Hepatocyte (in vitro differentiated cells): ENCODE data around the gene NKD1. TPM values are rescaled to one million over a fixed set of nuclear protein-coding genes. Genes with fewer than 3 reads are reported as not detected.

Experiments
- DNase-seq: peaks from one replicate; pipeline ENCODE4 v3.0.0-alpha.2; 2016; ENCODE audit warnings: low spot score
- H2AFZ ChIP-seq: fragments of 200-600 bp; sonication (generic); 2 replicates; pipeline ENCODE4 v1.6.0; 2016; ENCODE audit warnings: antibody characterized with exemption, mild to moderate bottlenecking
- H3K27ac ChIP-seq: fragments of 200-600 bp; sonication (generic); 2 replicates; pipeline ENCODE4 v1.5.1; 2016; ENCODE audit warnings: mild to moderate bottlenecking
- H3K27me3 ChIP-seq: fragments of 200-600 bp; sonication (generic); 2 replicates; pipeline ENCODE4 v1.6.1; 2016
- H3K36me3 ChIP-seq: fragments of 200-600 bp; sonication (generic); replicated peaks from 2 replicates; pipeline ENCODE4 v1.5.1; 2016; ENCODE audit warnings: low read depth; ENCODE audit not compliant: insufficient read depth
- H3K4me1 ChIP-seq: fragments of 200-600 bp; sonication (generic); 2 replicates; pipeline ENCODE4 v1.5.1; 2016; ENCODE audit warnings: mild to moderate bottlenecking, moderate library complexity; ENCODE audit not compliant: insufficient read depth
- H3K4me2 ChIP-seq: fragments of 200-600 bp; sonication (generic); 2 replicates; pipeline ENCODE4 v1.6.0; 2016
- H3K4me3 ChIP-seq: fragments of 200-600 bp; sonication (generic); 2 replicates; pipeline ENCODE4 v1.5.1; 2016; ENCODE audit warnings: mild to moderate bottlenecking
- H3K79me2 ChIP-seq: fragments of 200-600 bp; sonication (generic); 2 replicates; pipeline ENCODE4 v1.6.0; 2017; ENCODE audit warnings: mild to moderate bottlenecking
- H3K9me2 ChIP-seq: fragments of 200-600 bp; sonication (generic); replicated peaks from 2 replicates; pipeline ENCODE4 v1.6.0; 2017; ENCODE audit warnings: mild to moderate bottlenecking; ENCODE audit not compliant: insufficient read depth
- H3K9me3 ChIP-seq: fragments of 200-600 bp; sonication (generic); 2 replicates; pipeline ENCODE4 v1.5.1; 2016; ENCODE audit warnings: low read depth, mild to moderate bottlenecking
- H4K20me1 ChIP-seq: fragments of 200-600 bp; sonication (generic); 2 replicates; pipeline ENCODE4 v1.6.0; 2016; ENCODE audit warnings: mild to moderate bottlenecking; ENCODE audit not compliant: insufficient read depth, poor library complexity, severe bottlenecking
- EZH2 ChIP-seq: fragments of 200-600 bp; sonication (generic); IDR thresholded peaks from 2 replicates; pipeline ENCODE4 v1.6.1; 2016; ENCODE audit warnings: antibody characterized with exemption, mild to moderate bottlenecking, borderline replicate concordance
- EZH2phosphoT487 ChIP-seq: fragments of 200-600 bp; sonication (generic); IDR thresholded peaks from one replicate; pipeline ENCODE4 v1.6.1; 2018; ENCODE audit warnings: antibody characterized with exemption, mild to moderate bottlenecking, low read depth, moderate library complexity; ENCODE audit not compliant: unreplicated experiment, severe bottlenecking
- WGBS: methylation state at CpG from one replicate; pipeline ENCODE4 v1.1.6; 2016; ENCODE audit warnings: low lambda C conversion rate; ENCODE audit errors: missing lambda C conversion rate; 5-methylcytosine and 5-hydroxymethylcytosine counted together
- polyA plus RNA-seq: library from polyadenylated mRNA; unstranded; fragments of >200 nt; fragmentation: Nextera tagmentation; extraction: Ambion mirVana; gene quantifications from 2 replicates; pipeline ENCODE4 v1.2.1, GENCODE V29; 2016
- total RNA-seq: library from RNA; depleted of rRNA; stranded (reverse); fragments of >200 nt; gene quantifications from 2 replicates; pipeline ENCODE4 v1.2.3, GENCODE V29; 2014
- TF ChIP-seq, protein P1 (sequence below): fragments of 200-600 bp; sonication (generic); IDR thresholded peaks from 2 replicates; pipeline ENCODE4 v1.5.1; 2016; ENCODE audit warnings: antibody characterized with exemption, mild to moderate bottlenecking; ENCODE audit not compliant: poor library complexity

NKD1 gene
- total and polyA plus RNA-seq, 2 experiments from 2014 or later: 5.9 to 26.3 TPM

DNA sequence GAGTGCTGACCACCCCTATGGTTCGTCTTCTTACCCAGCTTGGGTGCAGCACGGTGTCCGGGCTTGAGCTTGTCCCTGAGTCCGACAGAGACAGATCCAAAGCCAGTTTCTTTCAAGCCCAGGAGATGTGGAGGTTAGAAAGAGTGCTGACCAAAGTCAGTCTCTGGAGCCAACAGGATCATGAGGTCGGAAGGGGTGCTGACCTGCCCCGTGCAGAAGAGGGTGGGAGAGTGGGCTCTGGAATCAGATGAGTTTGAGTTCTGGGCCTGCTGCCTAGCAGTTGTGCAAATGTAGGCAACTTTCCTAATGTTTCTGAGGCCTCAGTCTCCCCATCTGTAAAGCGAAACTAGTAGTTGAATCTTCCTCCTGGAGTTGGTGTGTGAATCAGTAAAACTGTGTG is 24.5 kb downstream of the NKD1 start:
- H2AFZ ChIP-seq: no peak overlapping the region
- DNase-seq: no peak
- H3K9me2 ChIP-seq: no peaks in the 10 kb centered on the region
- H3K79me2 ChIP-seq: peaks cover 6% of the 10 kb centered on the region
- peaks cover 6% of the 10 kb centered on the region for H3K4me1 ChIP-seq
- no peak overlapping the region for H3K4me3 ChIP-seq
- TF ChIP-seq, protein P1, sequence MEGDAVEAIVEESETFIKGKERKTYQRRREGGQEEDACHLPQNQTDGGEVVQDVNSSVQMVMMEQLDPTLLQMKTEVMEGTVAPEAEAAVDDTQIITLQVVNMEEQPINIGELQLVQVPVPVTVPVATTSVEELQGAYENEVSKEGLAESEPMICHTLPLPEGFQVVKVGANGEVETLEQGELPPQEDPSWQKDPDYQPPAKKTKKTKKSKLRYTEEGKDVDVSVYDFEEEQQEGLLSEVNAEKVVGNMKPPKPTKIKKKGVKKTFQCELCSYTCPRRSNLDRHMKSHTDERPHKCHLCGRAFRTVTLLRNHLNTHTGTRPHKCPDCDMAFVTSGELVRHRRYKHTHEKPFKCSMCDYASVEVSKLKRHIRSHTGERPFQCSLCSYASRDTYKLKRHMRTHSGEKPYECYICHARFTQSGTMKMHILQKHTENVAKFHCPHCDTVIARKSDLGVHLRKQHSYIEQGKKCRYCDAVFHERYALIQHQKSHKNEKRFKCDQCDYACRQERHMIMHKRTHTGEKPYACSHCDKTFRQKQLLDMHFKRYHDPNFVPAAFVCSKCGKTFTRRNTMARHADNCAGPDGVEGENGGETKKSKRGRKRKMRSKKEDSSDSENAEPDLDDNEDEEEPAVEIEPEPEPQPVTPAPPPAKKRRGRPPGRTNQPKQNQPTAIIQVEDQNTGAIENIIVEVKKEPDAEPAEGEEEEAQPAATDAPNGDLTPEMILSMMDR: no peak
- H3K27ac ChIP-seq: no peak overlapping the region
- H3K9me3 ChIP-seq: no peaks in the 10 kb centered on the region
- no peak overlapping the region for H3K4me2 ChIP-seq
- WGBS: 93% methylated on average over 7 of the region's 7 CpGs
- H3K27me3 ChIP-seq: no peaks in the 10 kb centered on the region
- H3K36me3 ChIP-seq: no peaks in the 10 kb centered on the region
- H4K20me1 ChIP-seq: no peaks in the 10 kb centered on the region

DNA sequence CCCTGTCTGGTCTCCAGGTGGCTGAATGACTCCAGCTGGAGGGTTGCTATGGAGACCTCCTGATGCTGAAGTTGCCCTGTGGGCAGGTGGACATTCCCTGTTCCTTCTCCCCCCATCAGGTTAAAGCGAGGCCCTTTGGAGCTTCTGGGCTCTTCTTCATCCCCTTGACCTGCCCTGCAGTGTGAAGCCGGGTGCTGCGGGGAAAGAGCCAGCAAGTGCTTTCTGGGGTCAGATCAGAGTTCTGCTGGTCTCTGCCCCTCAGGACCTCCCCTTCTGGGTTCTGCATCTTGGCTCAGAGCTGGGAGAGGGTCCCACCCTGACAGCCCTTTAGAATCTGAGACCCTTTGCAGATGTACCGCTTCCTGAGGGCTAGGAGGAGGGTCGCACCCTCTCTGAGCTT is 25.1 kb downstream of the NKD1 start:
- WGBS: 95% methylated on average over 5 of the region's 5 CpGs

DNA sequence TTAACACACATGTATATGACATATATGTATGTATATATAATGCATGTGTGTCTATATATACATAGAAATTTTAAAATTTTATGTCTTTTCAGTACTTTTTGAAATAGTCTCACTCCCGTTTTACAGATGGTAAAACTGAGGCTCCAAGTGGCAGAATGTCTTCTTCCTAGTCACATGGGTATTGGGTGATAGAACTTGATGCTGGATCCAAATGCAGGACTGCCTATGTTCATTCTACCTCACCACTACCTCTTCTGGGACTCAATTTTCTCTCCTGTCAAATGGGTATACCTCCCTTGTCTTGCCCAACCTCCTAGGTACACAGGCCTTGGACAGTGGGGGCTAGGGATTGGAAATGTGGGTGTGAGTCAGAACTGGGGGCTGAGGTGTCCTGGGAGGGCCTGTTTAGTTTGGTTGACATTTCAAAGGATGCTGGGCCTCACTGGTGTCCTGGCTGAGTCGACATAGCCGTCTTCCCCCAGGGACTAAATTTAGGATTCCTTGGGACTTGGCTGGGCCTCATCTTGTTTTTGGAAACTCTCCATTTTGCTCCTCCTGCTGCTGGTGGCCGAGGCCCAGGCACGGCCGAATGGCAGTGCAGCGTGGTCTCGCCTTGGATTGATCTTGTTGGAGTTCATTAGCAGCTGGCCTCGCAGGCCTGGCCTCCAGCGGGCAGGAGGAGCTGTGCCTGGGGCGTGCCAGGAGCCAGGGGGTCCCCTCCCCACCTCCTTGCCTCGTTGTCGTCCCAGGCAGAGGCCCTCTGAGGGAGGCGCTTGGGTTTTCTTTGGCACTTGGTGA is 25.9 kb downstream of the NKD1 start:
- Histone ChIP-seq H3K27ac (peak overlapping the region; percentile 85), H3K4me1 (peaks cover 6% of the 10 kb centered on the region), H3K9me2 (no peaks in the 10 kb centered on the region), H3K4me3 (no peak overlapping the region), H3K9me3 (no peaks in the 10 kb centered on the region), H4K20me1 (no peaks in the 10 kb centered on the region), H3K4me2 (peak overlapping the region; percentile 46), H2AFZ (no peak overlapping the region), H3K27me3 (no peaks in the 10 kb centered on the region), H3K79me2 (peaks cover 6% of the 10 kb centered on the region), H3K36me3 (no peaks in the 10 kb centered on the region)
- 71% methylated on average over 14 of the region's 14 CpGs for WGBS
- DNase-seq: peak; percentile 64
- TF ChIP-seq, protein P1: no peak
- TF ChIP-seq EZH2phosphoT487 (no peak), EZH2 (no peak)

More for the DNA sequence above, 25.1 kb downstream of the NKD1 start:
- Histone ChIP-seq H3K4me2 (no peak overlapping the region), H3K27me3 (no peaks in the 10 kb centered on the region), H2AFZ (no peak overlapping the region), H3K9me2 (no peaks in the 10 kb centered on the region), H3K4me3 (no peak overlapping the region), H3K36me3 (no peaks in the 10 kb centered on the region), H3K79me2 (peaks cover 6% of the 10 kb centered on the region), H3K27ac (no peak overlapping the region), H4K20me1 (no peaks in the 10 kb centered on the region), H3K9me3 (no peaks in the 10 kb centered on the region), H3K4me1 (peaks cover 6% of the 10 kb centered on the region)
- DNase-seq: no peak
- TF ChIP-seq, protein P1: no peak
- TF ChIP-seq EZH2phosphoT487 (no peak), EZH2 (no peak)
